ENCODE measurements around the gene EIF2S1. TPM values are rescaled to one million over a fixed set of nuclear protein-coding genes. Genes with fewer than 3 reads are reported as not detected.
A peak's percentile ranks its signal among the peaks of the same experiment; 100 is the strongest.

The EIF2S1 gene
- total and polyA plus RNA-seq, 4 donors: 22.5 to 109 (median 58.5) TPM

DNA sequence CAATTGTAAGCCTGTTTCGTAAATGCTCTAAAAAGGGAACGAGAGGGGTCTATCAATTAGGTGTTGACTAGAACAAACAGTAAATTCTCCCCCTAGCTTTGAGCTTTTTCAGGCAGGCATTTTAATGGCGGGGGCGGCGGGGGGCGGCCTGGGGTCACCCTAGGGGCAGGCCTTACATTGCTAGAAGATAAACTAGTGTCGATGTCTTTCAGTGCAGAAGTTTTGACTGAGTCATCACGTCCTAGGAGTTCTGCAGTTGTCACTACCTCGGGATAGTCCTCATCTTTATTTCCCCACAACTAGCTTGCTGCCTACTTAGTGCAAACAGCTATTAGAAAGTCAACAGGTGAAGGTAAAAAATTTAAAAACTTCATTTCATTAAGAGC lies 2.2 kb upstream of the EIF2S1 start:
- no peak for ATAC-seq (ENCODE audit: insufficient read depth, low FRiP score)
- TF ChIP-seq, protein P1, sequence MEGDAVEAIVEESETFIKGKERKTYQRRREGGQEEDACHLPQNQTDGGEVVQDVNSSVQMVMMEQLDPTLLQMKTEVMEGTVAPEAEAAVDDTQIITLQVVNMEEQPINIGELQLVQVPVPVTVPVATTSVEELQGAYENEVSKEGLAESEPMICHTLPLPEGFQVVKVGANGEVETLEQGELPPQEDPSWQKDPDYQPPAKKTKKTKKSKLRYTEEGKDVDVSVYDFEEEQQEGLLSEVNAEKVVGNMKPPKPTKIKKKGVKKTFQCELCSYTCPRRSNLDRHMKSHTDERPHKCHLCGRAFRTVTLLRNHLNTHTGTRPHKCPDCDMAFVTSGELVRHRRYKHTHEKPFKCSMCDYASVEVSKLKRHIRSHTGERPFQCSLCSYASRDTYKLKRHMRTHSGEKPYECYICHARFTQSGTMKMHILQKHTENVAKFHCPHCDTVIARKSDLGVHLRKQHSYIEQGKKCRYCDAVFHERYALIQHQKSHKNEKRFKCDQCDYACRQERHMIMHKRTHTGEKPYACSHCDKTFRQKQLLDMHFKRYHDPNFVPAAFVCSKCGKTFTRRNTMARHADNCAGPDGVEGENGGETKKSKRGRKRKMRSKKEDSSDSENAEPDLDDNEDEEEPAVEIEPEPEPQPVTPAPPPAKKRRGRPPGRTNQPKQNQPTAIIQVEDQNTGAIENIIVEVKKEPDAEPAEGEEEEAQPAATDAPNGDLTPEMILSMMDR (IDR thresholded peaks at IDR 0.05; ENCODE audit: control extremely low read depth, extremely low read depth): no peak
- Histone ChIP-seq H3K9me3 (ENCODE audit: control insufficient read depth in 4 of 4, insufficient read depth in 3 of 4, low read length in 3 of 4) (no peaks in the 10 kb centered on the region), H3K4me3 (no peak overlapping the region), H3K4me1 (ENCODE audit: control insufficient read depth in 5 of 5, insufficient read depth in 5 of 5, low read length in 5 of 5) (peaks cover 0 to 24% (median 11%) of the 10 kb centered on the region in 5 donors), H3K36me3 (ENCODE audit: control insufficient read depth in 4 of 4, insufficient read depth in 4 of 4, low read length in 4 of 4) (peaks cover 0 to 8% (median under 1%) of the 10 kb centered on the region in 4 donors), H3K27ac (ENCODE audit: low read depth in 1 of 2, low read length in 1 of 2) (no peak overlapping the region), H3K9ac (ENCODE audit: insufficient read depth in 1 of 2, low read length in 2 of 2) (peak overlapping the region in 1 of 2 donors; percentile 82), H3K27me3 (ENCODE audit: control insufficient read depth in 3 of 3, insufficient read depth in 3 of 3, low read length in 2 of 3) (no peaks in the 10 kb centered on the region)
- WGBS, 2 donors: 64 to 82% methylated on average over 9 of the region's 9 CpGs
- no peak for DNase-seq

DNA sequence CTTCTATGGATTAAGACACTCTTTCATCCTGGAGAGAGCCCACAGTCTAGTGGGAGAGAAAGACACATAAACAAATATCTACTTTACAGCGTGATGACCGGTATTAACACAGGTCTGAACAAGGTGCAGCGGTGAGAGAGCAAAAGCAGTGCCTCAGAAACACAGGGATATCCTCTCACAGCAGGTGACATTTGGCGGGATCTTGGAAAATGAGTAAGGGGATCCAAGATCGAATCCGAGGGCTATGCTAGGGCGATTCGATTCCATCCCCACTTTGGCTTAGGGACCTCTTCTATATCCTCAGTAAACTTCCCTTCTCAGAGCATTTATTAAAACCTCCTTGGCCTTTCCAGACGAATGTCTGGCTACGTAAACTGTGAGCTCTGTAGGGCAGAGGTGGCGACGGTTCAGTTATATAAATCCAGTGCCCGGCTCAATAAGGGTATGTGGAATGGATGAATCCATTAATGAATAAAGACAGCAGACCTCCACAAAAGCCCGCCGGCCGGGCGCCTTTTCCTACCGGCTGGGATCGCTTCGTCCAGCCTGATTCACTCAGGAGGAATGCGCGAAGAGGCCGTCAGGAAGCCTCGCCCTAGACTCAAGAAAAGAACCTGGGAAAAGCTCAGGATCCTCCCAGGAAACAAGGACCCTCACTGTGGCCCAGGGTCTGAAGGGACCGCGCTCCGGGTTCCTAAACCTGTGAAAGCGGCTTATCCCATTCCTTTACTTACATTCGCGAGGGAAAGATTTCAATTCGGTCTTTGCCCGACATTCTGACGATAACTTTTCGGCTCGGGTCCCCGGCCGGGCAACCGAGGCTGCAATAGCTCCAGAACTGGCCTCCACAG lies 979 bp upstream of the EIF2S1 start:
- Histone ChIP-seq H3K9me3 (ENCODE audit: control insufficient read depth in 4 of 4, insufficient read depth in 3 of 4, low read length in 3 of 4) (no peaks in the 10 kb centered on the region), H3K4me3 (peak overlapping the region; percentile 83), H3K27me3 (ENCODE audit: control insufficient read depth in 3 of 3, insufficient read depth in 3 of 3, low read length in 2 of 3) (no peaks in the 10 kb centered on the region), H3K27ac (ENCODE audit: low read depth in 1 of 2, low read length in 1 of 2) (peak overlapping the region; percentile 92 to 93), H3K9ac (ENCODE audit: insufficient read depth in 1 of 2, low read length in 2 of 2) (peak overlapping the region; percentile 80 to 82), H3K4me1 (ENCODE audit: control insufficient read depth in 5 of 5, insufficient read depth in 5 of 5, low read length in 5 of 5) (peaks cover 0 to 24% (median 11%) of the 10 kb centered on the region in 5 donors), H3K36me3 (ENCODE audit: control insufficient read depth in 4 of 4, insufficient read depth in 4 of 4, low read length in 4 of 4) (peaks cover 0 to 7% (median 0%) of the 10 kb centered on the region in 4 donors)
- 3 to 5% methylated on average over 38 of the region's 38 CpGs for WGBS, 2 donors
- ATAC-seq (ENCODE audit: insufficient read depth, low FRiP score): no peak
- TF ChIP-seq, protein P1 (IDR thresholded peaks at IDR 0.05; ENCODE audit: control extremely low read depth, extremely low read depth): no peak
- peak in 1 of 3 donors; percentile 3 for DNase-seq

DNA sequence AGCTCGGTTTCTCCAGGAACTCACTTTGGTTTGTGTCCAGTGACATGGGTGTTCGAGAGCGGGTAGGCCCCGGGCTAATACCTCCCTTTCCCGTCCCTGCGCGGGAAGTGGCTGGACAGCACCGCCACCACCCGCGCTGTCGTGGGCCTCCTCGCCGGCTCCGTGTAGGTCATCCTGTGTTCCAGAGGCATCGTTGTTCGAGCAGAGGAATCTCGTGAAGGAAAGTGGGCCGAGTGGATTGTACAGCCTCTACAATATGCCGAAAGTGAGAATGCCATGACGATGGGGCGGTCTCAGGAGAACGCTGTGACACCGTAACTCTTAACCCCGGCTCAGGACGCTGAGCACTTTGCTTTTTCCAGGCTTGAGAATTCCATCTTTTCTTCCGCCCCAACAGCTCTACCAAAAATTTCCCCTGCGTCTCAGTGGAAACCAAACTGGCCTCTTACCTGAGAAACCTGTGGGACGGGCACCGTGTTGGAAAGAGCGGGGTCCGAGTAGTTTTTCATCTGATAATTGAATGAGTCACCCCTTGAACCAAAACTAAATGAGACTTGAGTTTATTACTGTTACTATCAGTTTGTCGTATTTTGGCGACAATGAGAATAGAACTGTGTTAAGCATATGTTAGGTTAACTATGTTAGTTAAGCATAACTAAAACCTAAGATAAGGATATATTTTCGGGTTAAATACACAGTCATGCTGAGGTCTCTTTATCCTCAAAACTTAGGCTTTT lies 510 bp downstream of the EIF2S1 start:
- TF ChIP-seq, protein P1 (IDR thresholded peaks at IDR 0.05; ENCODE audit: control extremely low read depth, extremely low read depth): no peak
- Histone ChIP-seq H3K4me1 (ENCODE audit: control insufficient read depth in 5 of 5, insufficient read depth in 5 of 5, low read length in 5 of 5) (peaks cover 0 to 24% (median 11%) of the 10 kb centered on the region in 5 donors), H3K4me3 (peak overlapping the region; percentile 64), H3K27me3 (ENCODE audit: control insufficient read depth in 3 of 3, insufficient read depth in 3 of 3, low read length in 2 of 3) (no peaks in the 10 kb centered on the region), H3K9ac (ENCODE audit: insufficient read depth in 1 of 2, low read length in 2 of 2) (peak overlapping the region; percentile 39 to 98), H3K27ac (ENCODE audit: low read depth in 1 of 2, low read length in 1 of 2) (peak overlapping the region; percentile 79 to 84), H3K36me3 (ENCODE audit: control insufficient read depth in 4 of 4, insufficient read depth in 4 of 4, low read length in 4 of 4) (peaks cover 0 to 10% (median 5%) of the 10 kb centered on the region in 4 donors), H3K9me3 (ENCODE audit: control insufficient read depth in 4 of 4, insufficient read depth in 3 of 4, low read length in 3 of 4) (no peaks in the 10 kb centered on the region)
- 1 to 3% methylated on average over 34 of the region's 34 CpGs for WGBS, 2 donors
- peak; percentile 22 for ATAC-seq (ENCODE audit: insufficient read depth, low FRiP score)
- DNase-seq: no peak
